Adrenal gland (tissue), 12 donors: ENCODE measurements around the gene GMDS. TPM values are rescaled to one million over a fixed set of nuclear protein-coding genes. Genes with fewer than 3 reads are reported as not detected.

ENCODE experiments used
- DNase-seq, 7 donors: peaks; one replicate each; pipeline ENCODE4 v3.0.0-alpha.2; 2019 to 2020
- H3K27ac ChIP-seq, 5 donors: fragments of 200-600 bp; sonication (generic) in 4 of 5; 1 replicate in 3 of 5; 2 replicates in 2 of 5; pipeline versions ENCODE4 v1.5.1 to v1.8.0; 2016 to 2020; ENCODE audit warnings: mild to moderate bottlenecking in 1 of 5
- H3K27me3 ChIP-seq: fragments of 200-600 bp; 2 replicates; pipeline ENCODE4 v1.8.0; 2021
- H3K36me3 ChIP-seq, 2 donors: fragments of 200-600 bp; replicated peaks in 1 of 2; 1 replicate in 1 of 2; 2 replicates in 1 of 2; pipeline versions ENCODE4 v1.5.1 to v1.8.0; 2018 to 2022
- H3K4me1 ChIP-seq, 2 donors: fragments of 200-600 bp; replicated peaks in 1 of 2; 1 replicate in 1 of 2; 2 replicates in 1 of 2; pipeline versions ENCODE4 v1.5.1 to v1.8.0; 2018 to 2021
- H3K4me3 ChIP-seq, 4 donors: fragments of 200-600 bp; sonication (generic) in 3 of 4; one replicate each; pipeline ENCODE4 v1.5.1; 2016 to 2018
- H3K9me3 ChIP-seq, 3 donors: fragments of 200-600 bp; sonication (generic) in 1 of 3; replicated peaks in 1 of 3; 1 replicate in 2 of 3; 2 replicates in 1 of 3; pipeline versions ENCODE4 v1.5.1 to v1.8.0; 2016 to 2021
- POLR2A ChIP-seq, 2 donors: fragments of 450-650 bp; IDR thresholded peaks; one replicate each; pipeline ENCODE4 v1.6.1; 2017; ENCODE audit warnings: antibody characterized with exemption in 2 of 2, mild to moderate bottlenecking in 2 of 2, moderate library complexity in 1 of 2
- WGBS, 4 donors: extraction: QIAGEN DNeasy Blood & Tissue Kit in 2 of 4; methylation state at CpG; one replicate each; pipeline versions ENCODE4 v1.1.5 to v1.1.7; 2013 to 2017; 5-methylcytosine and 5-hydroxymethylcytosine counted together
- intact Hi-C, 2 donors: fragments of 100-400 bp; cut with DNase I; formaldehyde crosslinking; loops; one replicate each; pipeline versions ENCODE4 v1.14.1 to v1.15.0; 2022 to 2023
- polyA plus RNA-seq, 3 donors: library from polyadenylated mRNA; stranded (reverse); fragments of 200-250 nt in 2 of 3; fragments of 350-450 nt in 1 of 3; fragmentation: Illumina TruSeq in 1 of 3; extraction: RNeasy Lipid Tissue Mini Kit (QIAGEN cat#74804) in 1 of 3; gene quantifications; one replicate each; pipeline ENCODE4 v1.2.3, GENCODE V29; 2013 to 2014
- total RNA-seq, 9 donors: library from RNA; depleted of rRNA in 4 of 9; stranded (reverse); fragments of >200 nt in 4 of 9; fragments of 120-200 nt in 1 of 9; fragmentation: NEBNext Ultra II Directional in 1 of 9; extraction: Animal tissue kit (Norgen Biotek cat#: 25700) in 1 of 9; gene quantifications; one replicate each; pipeline versions ENCODE4 v1.1.0 to v1.2.4, GENCODE V29; 2013 to 2023
- TF ChIP-seq, protein P1 (sequence below), 6 experiments: fragments of 450-650 bp in 4 of 6; fragments of 200-600 bp in 2 of 6; sonication (generic) in 1 of 6; IDR thresholded peaks; 1 replicate in 5 of 6; 2 replicates in 1 of 6; pipeline versions ENCODE4 v1.5.1 to v1.8.0; 2016 to 2021; ENCODE audit warnings: antibody characterized with exemption in 6 of 6, mild to moderate bottlenecking in 2 of 6, moderate library complexity in 1 of 6
- donor health status: healthy with polysubstance abuse.
- donor health status: Bipolar disorder and iron deficiency.
- donor health status: DM: yes; HTN: yes; CAD: no.
- donor health status: DM: no; HTN: no; CAD: no.
- donor health status: DM: no; HTN: no; CAD: no.
- donor health status: DM: yes; HTN: yes; CAD: no.

Gene GMDS
- total and polyA plus RNA-seq, 12 donors, result 8.5 to 39.2 (median 15.2) TPM

DNA sequence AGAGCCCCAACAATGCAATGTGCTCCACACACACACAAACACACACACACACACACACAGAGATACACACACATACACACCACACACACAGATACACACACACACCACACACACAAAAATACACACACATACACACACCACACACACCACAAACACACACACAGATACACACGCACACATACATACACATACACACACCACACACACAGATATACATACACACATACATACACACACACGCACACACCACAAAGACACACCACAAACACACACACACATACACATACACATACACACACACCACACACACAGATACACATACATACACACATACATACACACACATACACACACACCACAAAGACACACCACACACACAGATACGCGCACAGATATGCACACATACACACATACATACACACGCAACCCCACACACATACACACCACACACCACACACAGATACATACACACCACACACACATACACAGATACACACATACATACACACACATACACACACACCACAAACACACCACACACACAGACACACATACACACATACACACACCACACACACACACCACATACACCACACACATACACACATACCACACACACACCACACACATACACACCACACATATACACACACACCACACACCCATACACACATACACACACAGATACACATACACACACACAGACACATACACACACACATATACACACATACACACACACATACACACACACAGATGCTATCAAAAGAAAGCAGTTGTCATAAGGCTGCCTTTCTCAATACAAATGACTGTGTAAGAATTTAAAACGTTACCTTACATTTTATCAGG, 507.7 kb downstream of the GMDS start:
- Histone ChIP-seq H3K9me3 (no peaks in the 10 kb centered on the region), H3K27ac (no peak overlapping the region), H3K27me3 (no peaks in the 10 kb centered on the region), H3K4me3 (no peak overlapping the region), H3K36me3 (no peaks in the 10 kb centered on the region), H3K4me1 (no peaks in the 10 kb centered on the region)
- TF ChIP-seq, protein P1, sequence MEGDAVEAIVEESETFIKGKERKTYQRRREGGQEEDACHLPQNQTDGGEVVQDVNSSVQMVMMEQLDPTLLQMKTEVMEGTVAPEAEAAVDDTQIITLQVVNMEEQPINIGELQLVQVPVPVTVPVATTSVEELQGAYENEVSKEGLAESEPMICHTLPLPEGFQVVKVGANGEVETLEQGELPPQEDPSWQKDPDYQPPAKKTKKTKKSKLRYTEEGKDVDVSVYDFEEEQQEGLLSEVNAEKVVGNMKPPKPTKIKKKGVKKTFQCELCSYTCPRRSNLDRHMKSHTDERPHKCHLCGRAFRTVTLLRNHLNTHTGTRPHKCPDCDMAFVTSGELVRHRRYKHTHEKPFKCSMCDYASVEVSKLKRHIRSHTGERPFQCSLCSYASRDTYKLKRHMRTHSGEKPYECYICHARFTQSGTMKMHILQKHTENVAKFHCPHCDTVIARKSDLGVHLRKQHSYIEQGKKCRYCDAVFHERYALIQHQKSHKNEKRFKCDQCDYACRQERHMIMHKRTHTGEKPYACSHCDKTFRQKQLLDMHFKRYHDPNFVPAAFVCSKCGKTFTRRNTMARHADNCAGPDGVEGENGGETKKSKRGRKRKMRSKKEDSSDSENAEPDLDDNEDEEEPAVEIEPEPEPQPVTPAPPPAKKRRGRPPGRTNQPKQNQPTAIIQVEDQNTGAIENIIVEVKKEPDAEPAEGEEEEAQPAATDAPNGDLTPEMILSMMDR (IDR thresholded peaks at IDR 0.05), result no peak
- TF ChIP-seq POLR2A (IDR thresholded peaks at IDR 0.05), result no peak
- no peak for DNase-seq
- intact Hi-C loops, result no loop called here
- 82 to 94% (median 90%) methylated on average over 6 of the region's 6 CpGs for WGBS, 4 donors

DNA sequence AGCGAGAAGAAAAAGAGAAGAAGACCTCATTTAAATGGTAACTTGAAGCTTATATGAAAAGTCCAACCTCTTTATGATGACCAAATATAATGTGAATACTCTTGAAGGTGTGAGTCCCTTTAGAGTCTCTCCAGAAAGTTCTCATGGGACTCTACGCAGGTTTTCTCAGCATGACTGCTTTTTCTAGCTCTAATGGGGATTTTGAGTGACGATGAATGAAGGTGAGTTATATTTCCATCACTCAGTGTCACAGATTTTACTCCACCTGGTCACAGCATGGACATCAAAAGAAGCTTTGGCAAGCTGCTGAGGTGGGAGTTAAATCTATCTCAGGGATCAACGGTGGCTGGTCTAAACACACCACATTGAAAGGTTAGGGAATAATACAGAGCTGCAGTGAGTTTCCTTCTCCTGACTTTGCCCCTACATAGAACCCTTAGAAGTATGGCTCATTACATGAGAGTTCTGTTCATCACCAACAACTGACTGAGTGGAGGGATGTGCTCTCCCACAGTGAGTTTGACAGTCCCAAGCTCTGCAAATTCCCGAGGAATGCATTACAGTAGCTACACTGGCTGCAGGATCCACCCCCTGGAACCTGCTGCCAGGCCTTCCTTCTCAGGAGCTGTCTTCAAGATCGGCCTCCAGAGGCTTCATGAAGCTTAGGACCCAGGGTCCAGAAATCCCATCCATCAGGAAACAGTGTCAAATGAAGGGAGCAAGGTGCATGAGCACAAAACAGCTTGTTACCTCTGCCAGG, 508.9 kb downstream of the GMDS start:
- TF ChIP-seq, protein P1 (IDR thresholded peaks at IDR 0.05), result no peak
- TF ChIP-seq POLR2A (IDR thresholded peaks at IDR 0.05), result no peak
- no peaks in the 10 kb centered on the region for H3K27me3 ChIP-seq
- H3K4me3 ChIP-seq, result no peak overlapping the region
- intact Hi-C loops, result no loop called here
- no peak overlapping the region for H3K27ac ChIP-seq
- DNase-seq, result no peak
- no peaks in the 10 kb centered on the region for H3K36me3 ChIP-seq
- WGBS, 4 donors, result 80 to 86% (median 84%) methylated on average over 6 of the region's 6 CpGs
- H3K9me3 ChIP-seq, result no peaks in the 10 kb centered on the region
- H3K4me1 ChIP-seq, result no peaks in the 10 kb centered on the region

DNA sequence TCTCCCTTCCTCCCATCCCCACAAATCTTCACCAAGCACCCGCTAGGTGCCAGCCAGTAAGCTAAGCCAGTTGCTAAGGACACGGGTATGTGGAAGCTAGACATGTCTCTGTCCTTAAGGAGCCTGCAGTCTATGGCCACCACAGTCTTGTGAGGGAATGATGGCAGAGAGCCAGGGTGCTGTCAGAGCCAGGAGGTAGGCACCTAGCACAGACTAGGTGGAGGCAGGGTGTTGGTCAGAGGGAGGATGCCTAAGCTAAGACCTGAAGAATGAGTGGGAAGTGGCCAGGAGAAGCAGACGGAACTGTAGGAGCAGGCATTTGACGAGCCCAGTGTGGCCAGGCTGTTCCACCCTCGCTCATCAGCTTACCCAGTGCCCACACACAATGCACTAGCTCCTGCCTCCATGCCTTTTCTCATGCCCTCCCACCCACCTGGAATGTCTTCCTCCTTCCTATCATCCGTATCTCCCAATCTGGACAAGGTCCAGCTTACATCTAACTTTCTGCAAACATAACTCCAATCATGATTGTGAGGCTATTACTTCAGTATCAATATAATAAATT, 510.1 kb downstream of the GMDS start:
- no peaks in the 10 kb centered on the region for H3K36me3 ChIP-seq
- no peak for TF ChIP-seq POLR2A (IDR thresholded peaks at IDR 0.05)
- TF ChIP-seq, protein P1 (IDR thresholded peaks at IDR 0.05), result no peak
- no peaks in the 10 kb centered on the region for H3K4me1 ChIP-seq
- H3K4me3 ChIP-seq, result no peak overlapping the region
- intact Hi-C loops, result no loop called here
- WGBS, 4 donors, result 91 to 96% (median 93%) methylated on average over 6 of the region's 6 CpGs
- no peak overlapping the region for H3K27ac ChIP-seq
- H3K9me3 ChIP-seq, result no peaks in the 10 kb centered on the region
- no peaks in the 10 kb centered on the region for H3K27me3 ChIP-seq
- DNase-seq, result no peak

DNA sequence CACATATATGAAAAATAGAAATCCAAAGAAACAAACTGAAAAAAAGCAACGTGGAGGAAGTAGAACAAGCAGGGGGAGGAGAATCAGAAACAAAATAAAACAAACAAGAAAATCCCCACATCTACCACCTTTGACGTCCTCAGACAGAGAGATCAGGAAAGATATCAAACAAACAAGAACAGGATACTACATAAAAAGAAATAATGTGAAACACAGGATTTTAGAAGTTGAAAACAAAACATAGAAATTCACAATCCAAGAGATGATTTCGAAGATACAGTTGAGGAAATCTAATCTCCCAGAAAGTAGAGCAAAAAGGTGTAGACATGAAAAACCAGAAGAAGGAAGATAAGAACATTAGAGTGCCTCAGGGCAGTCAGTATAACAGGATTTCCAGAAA, 514.5 kb downstream of the GMDS start:
- Histone ChIP-seq H3K27me3 (no peaks in the 10 kb centered on the region), H3K9me3 (no peaks in the 10 kb centered on the region), H3K36me3 (no peaks in the 10 kb centered on the region), H3K4me1 (no peaks in the 10 kb centered on the region), H3K4me3 (no peak overlapping the region), H3K27ac (no peak overlapping the region)
- intact Hi-C loops, result no loop called here
- 60 to 85% (median 74%) methylated on average over 3 of the region's 3 CpGs for WGBS, 4 donors
- TF ChIP-seq, protein P1 (IDR thresholded peaks at IDR 0.05), result no peak
- TF ChIP-seq POLR2A (IDR thresholded peaks at IDR 0.05), result no peak
- no peak for DNase-seq
